ENCODE measurements around the gene NRDC.
"Not testable (repeated sequence)": the region's sequence is repeated elsewhere in the genome, so short reads cannot be mapped to it uniquely, and the experiment has no call there.

The NRDC gene

GRCh38 chr1:51878616-51879336 lies at the start of gene NRDC:
TSS of gene NRDC (minus strand) at chr1:51878727. CDS start at chr1:51878615, 112 bp downstream.
- peak; percentile 100 for DNase-seq

- no peak for DNase-seq
These were observed 48.5 kb upstream of the NRDC start for GRCh38 chr1:51927029-51927428.

- DNase-seq = no peak
These were observed 47.8 kb upstream of the NRDC start for GRCh38 chr1:51926171-51926812.

GRCh38 chr1:51924455-51924854 lies 45.9 kb upstream of the NRDC start:
- DNase-seq = no peak

GRCh38 chr1:51922040-51922439 lies 43.5 kb upstream of the NRDC start:
- no peak for DNase-seq

- DNase-seq = no peak
These were observed 41.6 kb upstream of the NRDC start for GRCh38 chr1:51920130-51920529.

- no peak for DNase-seq
These were observed 41.2 kb upstream of the NRDC start for GRCh38 chr1:51919684-51920083.

GRCh38 chr1:51916587-51917405 lies 38.3 kb upstream of the NRDC start:
- DNase-seq = no peak

- DNase-seq = no peak
These were observed 37.4 kb upstream of the NRDC start for GRCh38 chr1:51915951-51916350.

- DNase-seq = no peak
These were observed 34.4 kb upstream of the NRDC start for GRCh38 chr1:51912881-51913280.

- no peak for DNase-seq
These were observed 31.9 kb upstream of the NRDC start for GRCh38 chr1:51910221-51911000.

GRCh38 chr1:51908499-51908898 lies 30.0 kb upstream of the NRDC start:
- DNase-seq = no peak

GRCh38 chr1:51907079-51907702 lies 28.7 kb upstream of the NRDC start:
- no peak for DNase-seq

- DNase-seq = no peak
These were observed 28.0 kb upstream of the NRDC start for GRCh38 chr1:51906306-51907078.

GRCh38 chr1:51902456-51902855 lies 23.9 kb upstream of the NRDC start:
- no peak for DNase-seq

- no peak for DNase-seq
These were observed 22.6 kb upstream of the NRDC start for GRCh38 chr1:51901151-51901550.

GRCh38 chr1:51899022-51899421 lies 20.5 kb upstream of the NRDC start:
- DNase-seq = no peak

GRCh38 chr1:51898090-51898734 lies 19.7 kb upstream of the NRDC start:
- no peak for DNase-seq

- no peak for DNase-seq
These were observed 19.1 kb upstream of the NRDC start for GRCh38 chr1:51897699-51898031.

GRCh38 chr1:51894748-51895147 lies 16.2 kb upstream of the NRDC start:
- not testable (repeated sequence) for DNase-seq

- no peak for DNase-seq
These were observed 265 bp downstream of the NRDC start for GRCh38 chr1:51878308-51878615.
